Endodermal cell (in vitro differentiated cells): ENCODE measurements around the gene ERH. TPM values are rescaled to one million over a fixed set of nuclear protein-coding genes. Genes with fewer than 3 reads are reported as not detected.

Experiments
- DNase-seq: peaks from one replicate; pipeline ENCODE4 v3.0.0-alpha.2; 2017
- H3K27ac ChIP-seq: 2 replicates; pipeline ENCODE4 v1.5.1; 2013; ENCODE audit warnings: mild to moderate bottlenecking, low read depth, low read length, moderate library complexity
- H3K27me3 ChIP-seq: 2 replicates; pipeline ENCODE4 v1.6.1; 2013; ENCODE audit warnings: mild to moderate bottlenecking, low read length, moderate library complexity; ENCODE audit not compliant: insufficient read depth, control insufficient read depth, poor library complexity, severe bottlenecking
- H3K36me3 ChIP-seq: 2 replicates; pipeline ENCODE4 v1.7.0; 2013; ENCODE audit warnings: mild to moderate bottlenecking, low read length, moderate library complexity; ENCODE audit not compliant: control insufficient read depth, insufficient read depth
- H3K4me1 ChIP-seq: one replicate; pipeline ENCODE4 v1.7.0; 2013; ENCODE audit warnings: low read length; ENCODE audit not compliant: control insufficient read depth, insufficient read depth
- H3K4me3 ChIP-seq: 2 replicates; pipeline ENCODE4 v1.5.1; 2013; ENCODE audit warnings: mild to moderate bottlenecking, low read length, moderate library complexity
- H3K9ac ChIP-seq: 2 replicates; pipeline ENCODE4 v1.6.1; 2013; ENCODE audit warnings: mild to moderate bottlenecking, low read length, moderate library complexity; ENCODE audit not compliant: poor library complexity, severe bottlenecking; ENCODE audit errors: extremely low read depth
- H3K9me3 ChIP-seq: 2 replicates; pipeline ENCODE4 v1.6.1; 2013; ENCODE audit warnings: mild to moderate bottlenecking, low read length, moderate library complexity; ENCODE audit not compliant: control insufficient read depth
- H3K27ac Mint-ChIP-seq: 2 replicates; pipeline ENCODE4 v1.8.0; 2020; ENCODE audit warnings: mixed read lengths
- H3K27me3 Mint-ChIP-seq: 2 replicates; pipeline ENCODE4 v1.8.0; 2021; ENCODE audit warnings: mild to moderate bottlenecking, mixed read lengths; ENCODE audit not compliant: insufficient read depth
- H3K36me3 Mint-ChIP-seq: 2 replicates; pipeline ENCODE4 v1.8.0; 2020; ENCODE audit warnings: low read depth, mixed read lengths
- H3K4me1 Mint-ChIP-seq: 2 replicates; pipeline ENCODE4 v1.8.0; 2020; ENCODE audit warnings: mixed read lengths
- H3K4me3 Mint-ChIP-seq: 2 replicates; pipeline ENCODE4 v1.8.0; 2020; ENCODE audit warnings: mild to moderate bottlenecking, moderate library complexity, mixed read lengths
- H3K9me3 Mint-ChIP-seq: 2 replicates; pipeline ENCODE4 v1.8.0; 2020; ENCODE audit warnings: mild to moderate bottlenecking, mixed read lengths
- CTCF ChIP-seq: fragments of 200-600 bp; sonication (generic); conservative IDR thresholded peaks from 2 replicates; pipeline ENCODE4 v1.5.0; 2021; ENCODE audit warnings: antibody characterized with exemption, mild to moderate bottlenecking
- WGBS, 2 experiments: methylation state at CpG; one replicate each; pipeline versions ENCODE4 v1.1.5 to v1.1.7; 2013; ENCODE audit warnings: missing lambda C conversion rate in 2 of 2, mixed read lengths in 1 of 2; ENCODE audit not compliant: insufficient coverage in 1 of 2, insufficient read length in 1 of 2; 5-methylcytosine and 5-hydroxymethylcytosine counted together
- total RNA-seq, 2 donors: library from RNA; stranded (reverse); fragmentation: NEBNext Ultra II Directional in 1 of 2; extraction: Animal tissue kit (Norgen Biotek cat#: 25700) in 1 of 2; gene quantifications; 2 replicates in 1 of 2; 3 replicates in 1 of 2; pipeline ENCODE4 v1.2.1, GENCODE V29; 2021

Gene ERH
- total RNA-seq, 2 donors from 2014 or later = 325 to 340 TPM

- H3K9ac ChIP-seq = no peak overlapping the region
- Mint-ChIP-seq H3K9me3 (peaks cover 24% of the 10 kb centered on the region), H3K27me3 (no peaks in the 10 kb centered on the region), H3K36me3 (peaks cover 10% of the 10 kb centered on the region), H3K4me1 (no peaks in the 10 kb centered on the region), H3K4me3 (no peak overlapping the region), H3K27ac (no peak overlapping the region)
- H3K27me3 ChIP-seq = no peaks in the 10 kb centered on the region
- H3K36me3 ChIP-seq = no peaks in the 10 kb centered on the region
- no peaks in the 10 kb centered on the region for H3K4me1 ChIP-seq
- no peaks in the 10 kb centered on the region for H3K9me3 ChIP-seq
- H3K27ac ChIP-seq = no peak overlapping the region
- DNase-seq = no peak
- no peak overlapping the region for H3K4me3 ChIP-seq
- no peak for TF ChIP-seq CTCF
- 91% methylated on average over 1 of the region's 2 CpGs; no CpG with 5 or more reads in 1 of the 2 experiments for WGBS, 2 experiments
Observed at GRCh38 chr14:69413483-69413882, 15.4 kb upstream of the ERH start.

GRCh38 chr14:69408331-69408960, 10.3 kb upstream of the ERH start:
- peaks cover 15% of the 10 kb centered on the region for H3K36me3 ChIP-seq
- no peak overlapping the region for H3K9ac ChIP-seq
- H3K27me3 ChIP-seq = no peaks in the 10 kb centered on the region
- H3K27me3 Mint-ChIP-seq = no peaks in the 10 kb centered on the region
- H3K4me3 ChIP-seq = no peak overlapping the region
- no peaks in the 10 kb centered on the region for H3K9me3 ChIP-seq
- H3K4me1 Mint-ChIP-seq = no peaks in the 10 kb centered on the region
- H3K27ac Mint-ChIP-seq = no peak overlapping the region
- TF ChIP-seq CTCF = no peak
- no peaks in the 10 kb centered on the region for H3K4me1 ChIP-seq
- peaks cover 11% of the 10 kb centered on the region for H3K36me3 Mint-ChIP-seq
- 98 to 100% methylated on average over 1 to 2 of the region's 2 CpGs for WGBS, 2 experiments
- H3K4me3 Mint-ChIP-seq = no peak overlapping the region
- no peak overlapping the region for H3K27ac ChIP-seq
- DNase-seq = no peak
- H3K9me3 Mint-ChIP-seq = no peaks in the 10 kb centered on the region

GRCh38 chr14:69405762-69406161, 7.7 kb upstream of the ERH start:
- Histone ChIP-seq H3K27me3 (no peaks in the 10 kb centered on the region), H3K9me3 (no peaks in the 10 kb centered on the region), H3K4me1 (no peaks in the 10 kb centered on the region), H3K9ac (no peak overlapping the region), H3K27ac (no peak overlapping the region), H3K4me3 (no peak overlapping the region), H3K36me3 (peaks cover 15% of the 10 kb centered on the region)
- Mint-ChIP-seq H3K9me3 (no peaks in the 10 kb centered on the region), H3K27me3 (no peaks in the 10 kb centered on the region), H3K4me3 (no peak overlapping the region), H3K4me1 (peaks cover 5% of the 10 kb centered on the region), H3K36me3 (peaks cover 11% of the 10 kb centered on the region), H3K27ac (no peak overlapping the region)
- TF ChIP-seq CTCF = no peak
- DNase-seq = no peak
